ENCODE results near the gene SLC2A11.

SLC2A11 gene

GRCh38 chr22:23832226-23833016 lies 25.3 kb upstream of the SLC2A11 start:
- no peak for DNase-seq (ENCODE audit: low read depth in 2 of 2, low spot score in 1 of 2)

- DNase-seq (ENCODE audit: low read depth in 2 of 2, low spot score in 1 of 2): no peak
Measured at GRCh38 chr22:23833017-23833751, 24.5 kb upstream of the SLC2A11 start.

- no peak for DNase-seq (ENCODE audit: low read depth in 2 of 2, low spot score in 1 of 2)
Measured at GRCh38 chr22:23833911-23834317, 23.8 kb upstream of the SLC2A11 start.

GRCh38 chr22:23834406-23834792 lies 23.3 kb upstream of the SLC2A11 start:
- DNase-seq (ENCODE audit: low read depth in 2 of 2, low spot score in 1 of 2): no peak

- DNase-seq (ENCODE audit: low read depth in 2 of 2, low spot score in 1 of 2): no peak
Measured at GRCh38 chr22:23834793-23835483, 22.7 kb upstream of the SLC2A11 start.

- no peak for DNase-seq (ENCODE audit: low read depth in 2 of 2, low spot score in 1 of 2)
Measured at GRCh38 chr22:23835484-23836144, 22.1 kb upstream of the SLC2A11 start.

GRCh38 chr22:23836281-23836680 lies 21.4 kb upstream of the SLC2A11 start:
- no peak for DNase-seq (ENCODE audit: low read depth in 2 of 2, low spot score in 1 of 2)

- DNase-seq (ENCODE audit: low read depth in 2 of 2, low spot score in 1 of 2): no peak
Measured at GRCh38 chr22:23836692-23837495, 20.8 kb upstream of the SLC2A11 start.

- no peak for DNase-seq (ENCODE audit: low read depth in 2 of 2, low spot score in 1 of 2)
Measured at GRCh38 chr22:23837496-23837859, 20.2 kb upstream of the SLC2A11 start.

GRCh38 chr22:23837911-23838680 lies 19.6 kb upstream of the SLC2A11 start:
- DNase-seq (ENCODE audit: low read depth in 2 of 2, low spot score in 1 of 2): no peak

- DNase-seq (ENCODE audit: low read depth in 2 of 2, low spot score in 1 of 2): peak; percentile 83 to 96
Measured at GRCh38 chr22:23838681-23839468, 18.8 kb upstream of the SLC2A11 start, which contains the start of gene DERL3. DERL3 (minus strand) TSS chr22:23839006; CDS start chr22:23838987, 19 bp downstream.

GRCh38 chr22:23840026-23840425 lies 17.6 kb upstream of the SLC2A11 start:
- DNase-seq (ENCODE audit: low read depth in 2 of 2, low spot score in 1 of 2): no peak

GRCh38 chr22:23841292-23841691 lies 16.4 kb upstream of the SLC2A11 start:
- DNase-seq (ENCODE audit: low read depth in 2 of 2, low spot score in 1 of 2): no peak

- no peak for DNase-seq (ENCODE audit: low read depth in 2 of 2, low spot score in 1 of 2)
Measured at GRCh38 chr22:23841736-23842445, 15.8 kb upstream of the SLC2A11 start.

GRCh38 chr22:23842599-23842998 lies 15.1 kb upstream of the SLC2A11 start:
- no peak for DNase-seq (ENCODE audit: low read depth in 2 of 2, low spot score in 1 of 2)

GRCh38 chr22:23844739-23845202 lies 12.9 kb upstream of the SLC2A11 start:
- DNase-seq (ENCODE audit: low read depth in 2 of 2, low spot score in 1 of 2): no peak

GRCh38 chr22:23845265-23846080 lies 12.2 kb upstream of the SLC2A11 start:
- no peak for DNase-seq (ENCODE audit: low read depth in 2 of 2, low spot score in 1 of 2)
